CD14-positive monocyte (primary cell): ENCODE results near the gene TCP10L. TPM values are rescaled to one million over a fixed set of nuclear protein-coding genes. Genes with fewer than 3 reads are reported as not detected.

Experiments used
- DNase-seq, 3 donors: peaks; one replicate each; pipeline ENCODE4 v3.0.0-alpha.2; 2011 to 2022
- H2AFZ ChIP-seq: 2 replicates; pipeline ENCODE4 v1.6.0; 2012; ENCODE audit warnings: mild to moderate bottlenecking, low read depth, low read length, inconsistent platforms; ENCODE audit not compliant: insufficient read depth, poor library complexity, severe bottlenecking
- H3K27ac ChIP-seq, 2 donors: 1 replicate in 1 of 2; 2 replicates in 1 of 2; pipeline ENCODE4 v1.5.1; 2012 to 2013; ENCODE audit warnings: low read length in 2 of 2, control low read depth in 1 of 2, inconsistent platforms in 1 of 2, low read depth in 1 of 2, mild to moderate bottlenecking in 1 of 2
- H3K27me3 ChIP-seq, 2 donors: one replicate each; pipeline versions ENCODE4 v1.6.0 to v1.6.1; 2011 to 2013; ENCODE audit warnings: low read length in 2 of 2; ENCODE audit not compliant: control insufficient read depth in 2 of 2, insufficient read depth in 2 of 2
- H3K36me3 ChIP-seq, 2 donors: replicated peaks in 1 of 2; 1 replicate in 1 of 2; 2 replicates in 1 of 2; pipeline versions ENCODE4 v1.5.1 to v1.6.1; 2012 to 2013; ENCODE audit warnings: low read length in 2 of 2, control low read depth in 1 of 2, inconsistent platforms in 1 of 2, mild to moderate bottlenecking in 1 of 2; ENCODE audit not compliant: insufficient read depth in 2 of 2, control insufficient read depth in 1 of 2
- H3K4me1 ChIP-seq, 2 donors: 1 replicate in 1 of 2; 2 replicates in 1 of 2; pipeline versions ENCODE4 v1.5.1 to v1.6.1; 2012 to 2013; ENCODE audit warnings: low read length in 2 of 2, control low read depth in 1 of 2, inconsistent platforms in 1 of 2, mild to moderate bottlenecking in 1 of 2, moderate library complexity in 1 of 2; ENCODE audit not compliant: insufficient read depth in 2 of 2, control insufficient read depth in 1 of 2
- H3K4me2 ChIP-seq: replicated peaks from 2 replicates; pipeline ENCODE3; 2012; ENCODE audit warnings: low read length, moderate library complexity, mild to moderate bottlenecking; ENCODE audit not compliant: poor library complexity, severe bottlenecking; ENCODE audit errors: extremely low read depth
- H3K4me3 ChIP-seq, 3 experiments: fragments of 200-600 bp in 1 of 3; sonication (generic) in 1 of 3; replicated peaks in 1 of 3; 1 replicate in 2 of 3; 2 replicates in 1 of 3; pipeline ENCODE4 v1.5.1; 2011 to 2013; ENCODE audit warnings: low read length in 3 of 3, mild to moderate bottlenecking in 3 of 3, control low read depth in 2 of 3, low read depth in 2 of 3, inconsistent platforms in 1 of 3, moderate library complexity in 1 of 3
- H3K79me2 ChIP-seq: 2 replicates; pipeline ENCODE4 v1.6.0; 2012; ENCODE audit warnings: mild to moderate bottlenecking, control low read depth, inconsistent platforms, low read length, moderate library complexity; ENCODE audit not compliant: insufficient read depth
- H3K9ac ChIP-seq: 2 replicates; pipeline ENCODE4 v1.6.0; 2017; ENCODE audit warnings: low read length, mild to moderate bottlenecking; ENCODE audit not compliant: insufficient read depth, poor library complexity, severe bottlenecking
- H3K9me3 ChIP-seq, 2 donors: replicated peaks in 1 of 2; 1 replicate in 1 of 2; 2 replicates in 1 of 2; pipeline versions ENCODE4 v1.5.1 to v1.6.1; 2012 to 2013; ENCODE audit warnings: low read length in 2 of 2, control low read depth in 1 of 2; ENCODE audit not compliant: control insufficient read depth in 1 of 2, insufficient read depth in 1 of 2
- H4K20me1 ChIP-seq: 2 replicates; pipeline ENCODE4 v1.6.0; 2012; ENCODE audit warnings: mild to moderate bottlenecking, low read length, control low read depth, moderate library complexity; ENCODE audit not compliant: insufficient read depth
- H3K27ac Mint-ChIP-seq, 7 donors: one replicate each; pipeline ENCODE4 v1.8.0; 2020; ENCODE audit warnings: mild to moderate bottlenecking in 7 of 7, mixed read lengths in 7 of 7, moderate library complexity in 6 of 7, inconsistent platforms in 2 of 7
- H3K27me3 Mint-ChIP-seq, 3 donors: one replicate each; pipeline ENCODE4 v1.8.0; 2021 to 2022; ENCODE audit warnings: low read depth in 3 of 3, mild to moderate bottlenecking in 3 of 3, mixed read lengths in 3 of 3, moderate library complexity in 3 of 3, inconsistent platforms in 1 of 3
- H3K36me3 Mint-ChIP-seq, 2 donors: one replicate each; pipeline ENCODE4 v1.8.0; 2020; ENCODE audit warnings: mixed read lengths in 2 of 2, inconsistent platforms in 1 of 2, mild to moderate bottlenecking in 1 of 2
- H3K4me1 Mint-ChIP-seq: one replicate; pipeline ENCODE4 v1.8.0; 2020; ENCODE audit warnings: mild to moderate bottlenecking, mixed read lengths
- H3K4me3 Mint-ChIP-seq, 2 donors: one replicate each; pipeline ENCODE4 v1.8.0; 2020; ENCODE audit warnings: mild to moderate bottlenecking in 2 of 2, mixed read lengths in 2 of 2, moderate library complexity in 1 of 2
- H3K9me3 Mint-ChIP-seq, 7 donors: one replicate each; pipeline ENCODE4 v1.8.0; 2020 to 2022; ENCODE audit warnings: mixed read lengths in 7 of 7, mild to moderate bottlenecking in 6 of 7, moderate library complexity in 6 of 7, inconsistent platforms in 2 of 7
- WGBS: methylation state at CpG from one replicate; pipeline ENCODE4 v1.1.5; 2013; ENCODE audit warnings: missing lambda C conversion rate; ENCODE audit not compliant: insufficient coverage; 5-methylcytosine and 5-hydroxymethylcytosine counted together
- intact Hi-C, 2 donors: fragments of 100-400 bp; cut with micrococcal nuclease; formaldehyde crosslinking; loops; one replicate each; pipeline versions ENCODE4 v1.15.0 to v1.15.1; 2023
- polyA plus RNA-seq, 3 donors: library from polyadenylated mRNA; depleted of rRNA in 1 of 3; unstranded in 2 of 3; stranded (reverse) in 1 of 3; fragments of 300-500 nt in 2 of 3; fragments of >200 nt in 1 of 3; fragmentation: Illumina TruSeq in 2 of 3; gene quantifications; 1 replicate in 2 of 3; 2 replicates in 1 of 3; pipeline ENCODE4 v1.2.3, GENCODE V29; 2012 to 2021
- TF ChIP-seq, protein P1 (sequence below): fragments of 200-600 bp; IDR thresholded peaks from one replicate; pipeline ENCODE4 v1.8.0; 2022; ENCODE audit warnings: antibody characterized with exemption, mild to moderate bottlenecking

TCP10L gene
- polyA plus RNA-seq, 3 donors = 0.07 to 0.41 (median 0.12) TPM

GRCh38 chr21:32539378-32539777, 45.9 kb downstream of the TCP10L start:
- Mint-ChIP-seq H3K4me1 (peaks cover 5% of the 10 kb centered on the region), H3K36me3 (no peaks in the 10 kb centered on the region), H3K9me3 (peaks cover 0 to 1% (median 0%) of the 10 kb centered on the region in 7 donors), H3K4me3 (no peak overlapping the region), H3K27me3 (peaks cover 0 to 4% (median 2%) of the 10 kb centered on the region in 3 donors), H3K27ac (no peak overlapping the region)
- intact Hi-C loops = no loop called here
- H4K20me1 ChIP-seq = no peaks in the 10 kb centered on the region
- DNase-seq = no peak
- no peaks in the 10 kb centered on the region for H3K36me3 ChIP-seq
- no peaks in the 10 kb centered on the region for H3K4me1 ChIP-seq
- 92% methylated on average over 5 of the region's 6 CpGs for WGBS
- no peak overlapping the region for H3K9ac ChIP-seq
- H3K4me2 ChIP-seq = no peak overlapping the region
- H3K27me3 ChIP-seq = no peaks in the 10 kb centered on the region
- H3K79me2 ChIP-seq = no peaks in the 10 kb centered on the region
- TF ChIP-seq, protein P1, sequence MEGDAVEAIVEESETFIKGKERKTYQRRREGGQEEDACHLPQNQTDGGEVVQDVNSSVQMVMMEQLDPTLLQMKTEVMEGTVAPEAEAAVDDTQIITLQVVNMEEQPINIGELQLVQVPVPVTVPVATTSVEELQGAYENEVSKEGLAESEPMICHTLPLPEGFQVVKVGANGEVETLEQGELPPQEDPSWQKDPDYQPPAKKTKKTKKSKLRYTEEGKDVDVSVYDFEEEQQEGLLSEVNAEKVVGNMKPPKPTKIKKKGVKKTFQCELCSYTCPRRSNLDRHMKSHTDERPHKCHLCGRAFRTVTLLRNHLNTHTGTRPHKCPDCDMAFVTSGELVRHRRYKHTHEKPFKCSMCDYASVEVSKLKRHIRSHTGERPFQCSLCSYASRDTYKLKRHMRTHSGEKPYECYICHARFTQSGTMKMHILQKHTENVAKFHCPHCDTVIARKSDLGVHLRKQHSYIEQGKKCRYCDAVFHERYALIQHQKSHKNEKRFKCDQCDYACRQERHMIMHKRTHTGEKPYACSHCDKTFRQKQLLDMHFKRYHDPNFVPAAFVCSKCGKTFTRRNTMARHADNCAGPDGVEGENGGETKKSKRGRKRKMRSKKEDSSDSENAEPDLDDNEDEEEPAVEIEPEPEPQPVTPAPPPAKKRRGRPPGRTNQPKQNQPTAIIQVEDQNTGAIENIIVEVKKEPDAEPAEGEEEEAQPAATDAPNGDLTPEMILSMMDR = no peak
- no peak overlapping the region for H2AFZ ChIP-seq
- no peak overlapping the region for H3K27ac ChIP-seq
- no peaks in the 10 kb centered on the region for H3K9me3 ChIP-seq
- no peak overlapping the region for H3K4me3 ChIP-seq

- no peak overlapping the region for H3K9ac ChIP-seq
- no peaks in the 10 kb centered on the region for H3K9me3 ChIP-seq
- intact Hi-C loops = no loop called here
- no peaks in the 10 kb centered on the region for H3K36me3 ChIP-seq
- WGBS = 72% methylated on average over 5 of the region's 11 CpGs
- no peak overlapping the region for H3K27ac ChIP-seq
- H3K27ac Mint-ChIP-seq = peak overlapping the region in 2 of 7 donors; percentile 0 to 66
- no peak for DNase-seq
- H3K27me3 ChIP-seq = no peaks in the 10 kb centered on the region
- H3K4me3 ChIP-seq = no peak overlapping the region
- H2AFZ ChIP-seq = no peak overlapping the region
- no peak overlapping the region for H3K4me3 Mint-ChIP-seq
- peaks cover 0 to 1% (median 0%) of the 10 kb centered on the region in 7 donors for H3K9me3 Mint-ChIP-seq
- H4K20me1 ChIP-seq = no peaks in the 10 kb centered on the region
- TF ChIP-seq, protein P1 = no peak
- H3K79me2 ChIP-seq = no peaks in the 10 kb centered on the region
- no peak overlapping the region for H3K4me2 ChIP-seq
- H3K36me3 Mint-ChIP-seq = no peaks in the 10 kb centered on the region
- H3K4me1 ChIP-seq = no peaks in the 10 kb centered on the region
- peaks cover 0 to 4% (median 2%) of the 10 kb centered on the region in 3 donors for H3K27me3 Mint-ChIP-seq
- H3K4me1 Mint-ChIP-seq = peaks cover 5% of the 10 kb centered on the region
These were observed 47.1 kb downstream of the TCP10L start for GRCh38 chr21:32538147-32538792.
